NCI-H1930 (cell line): ENCODE measurements around the gene DNER.
"Not testable (repeated sequence)": the region's sequence is repeated elsewhere in the genome, so short reads cannot be mapped to it uniquely, and the experiment has no call there.

Experiments used
- DNase-seq, 2 experiments: peaks; one replicate each; lab custom pipeline; 2025; lab: John Stamatoyannopoulos, UW

The DNER gene

GRCh38 chr2:229714080-229714735 is at the start of gene DNER:
DNER (minus strand) TSS chr2:229714555; CDS start chr2:229714423, 132 bp downstream.
- peak; percentile 32 to 49 for DNase-seq

GRCh38 chr2:229761663-229762062 is 47.3 kb upstream of the DNER start:
- no peak for DNase-seq

GRCh38 chr2:229757462-229757861 is 43.1 kb upstream of the DNER start:
- not testable (repeated sequence) for DNase-seq

DNA sequence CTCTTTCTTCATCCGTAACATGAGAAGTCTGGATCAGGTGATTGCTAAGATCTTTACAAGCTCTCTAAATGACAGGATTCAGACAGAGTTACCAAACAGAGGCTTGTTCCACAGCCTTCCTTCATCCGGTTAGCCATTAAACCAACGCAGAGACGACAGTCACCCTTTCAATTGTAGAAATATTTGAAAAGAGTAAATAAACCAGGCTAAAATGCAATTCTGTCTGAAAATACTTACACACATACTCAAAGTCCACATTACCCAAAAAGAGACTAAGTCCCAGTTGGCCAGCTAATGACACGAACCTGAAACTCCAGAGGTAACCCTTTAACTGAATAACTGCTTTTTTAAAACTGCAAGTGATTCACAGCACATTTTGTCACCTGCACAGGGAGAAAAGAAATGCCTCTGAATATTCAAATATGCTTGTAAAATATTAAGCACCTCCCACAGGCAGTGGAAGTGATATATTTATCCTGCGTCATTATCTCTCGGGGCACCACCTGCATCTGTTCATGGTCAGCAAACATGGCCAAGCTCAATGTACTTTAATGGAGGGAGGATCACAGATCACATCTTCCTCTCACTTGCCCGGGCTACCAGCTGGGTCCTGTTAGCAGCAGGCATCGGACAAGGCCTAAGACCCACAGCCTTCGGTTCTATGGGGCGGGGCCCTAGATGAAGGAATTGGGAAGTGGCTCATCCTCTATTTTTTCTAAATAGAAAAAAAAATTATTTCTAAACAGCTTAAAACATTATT is 38.8 kb upstream of the DNER start:
- no peak for DNase-seq

DNA sequence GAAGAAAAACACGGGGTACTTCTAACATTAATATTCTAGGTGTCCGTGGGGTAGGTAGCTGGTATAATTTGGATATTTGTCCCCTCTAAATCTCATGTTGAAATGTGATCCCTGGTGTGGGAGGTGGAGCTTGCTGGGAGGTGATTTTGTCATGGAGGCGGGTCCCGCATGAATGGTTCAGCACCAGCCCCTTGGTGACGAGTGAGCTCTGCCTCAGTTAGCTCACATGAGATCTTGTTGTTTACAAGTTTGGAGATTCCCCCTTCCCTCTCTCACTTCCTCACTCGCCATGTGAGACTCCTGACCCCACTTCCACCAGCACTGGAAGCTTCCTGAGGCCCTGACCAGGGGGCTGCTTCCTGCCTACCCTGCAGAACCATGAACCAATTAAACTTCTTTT is 35.4 kb upstream of the DNER start:
- DNase-seq = no peak

DNA sequence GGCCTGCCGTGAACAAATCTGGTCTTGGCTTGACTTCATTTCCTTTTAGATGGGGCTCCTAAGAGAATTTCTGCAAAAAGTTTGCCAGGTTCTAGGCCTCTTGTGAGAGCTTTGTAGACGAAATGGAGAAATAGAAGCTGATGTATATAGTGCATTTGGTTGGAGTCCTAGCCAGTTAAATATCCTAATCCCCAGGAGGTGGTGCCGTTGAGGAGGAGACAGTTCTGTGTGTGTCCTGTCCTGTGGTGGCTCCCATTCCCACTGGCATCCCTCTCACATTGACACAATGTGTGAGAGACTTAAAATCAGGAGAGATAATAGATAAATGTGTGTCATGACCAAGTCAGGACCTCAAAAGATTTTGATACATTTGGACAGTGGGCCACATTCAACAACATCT is 34.6 kb upstream of the DNER start:
- no peak for DNase-seq

- DNase-seq = not testable (repeated sequence)
These were observed 28.3 kb upstream of the DNER start for GRCh38 chr2:229742691-229743090.

DNA sequence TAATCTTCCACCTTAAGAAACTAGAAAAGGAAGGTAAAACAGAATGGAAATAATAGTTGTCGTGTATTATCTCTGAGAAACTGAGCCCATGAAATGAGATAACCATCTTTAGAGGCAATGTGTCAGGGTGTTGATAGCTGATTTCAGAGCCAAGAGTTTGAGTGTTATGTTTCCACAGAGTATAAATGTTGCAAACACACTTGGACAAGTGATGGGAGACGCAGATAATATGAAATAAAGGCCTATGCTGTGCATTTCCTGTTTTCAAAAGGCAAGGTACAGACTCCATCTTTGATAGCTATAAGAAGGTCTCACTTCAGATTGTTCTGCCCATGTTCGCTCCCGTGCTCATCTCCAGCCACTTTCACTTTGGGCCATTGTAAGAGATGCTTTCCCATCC is 25.9 kb upstream of the DNER start:
- DNase-seq = no peak

- DNase-seq = no peak
These were observed 23.8 kb upstream of the DNER start for GRCh38 chr2:229738024-229738625.

DNA sequence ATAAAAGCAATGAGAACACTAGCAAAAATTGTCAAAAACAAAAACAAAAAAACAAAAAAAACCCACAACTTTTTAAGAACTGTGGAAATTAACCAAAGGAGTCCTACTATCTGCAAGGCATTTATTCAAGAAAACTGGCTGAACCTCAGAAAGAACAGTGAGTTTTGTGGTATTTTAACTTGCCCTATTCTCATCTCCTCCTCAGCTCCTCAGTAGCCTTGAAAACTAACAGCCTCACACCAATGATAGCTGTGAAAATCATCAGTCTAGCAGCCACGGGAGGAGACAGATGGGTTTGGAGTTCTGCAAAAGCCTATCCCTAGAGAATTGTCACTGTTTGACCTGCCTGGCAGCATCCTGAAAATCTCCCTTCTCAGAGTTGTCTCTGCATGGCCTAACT is 20.1 kb upstream of the DNER start:
- DNase-seq = no peak

GRCh38 chr2:229733611-229734245 is 19.4 kb upstream of the DNER start:
- no peak for DNase-seq

GRCh38 chr2:229732897-229733296 is 18.5 kb upstream of the DNER start:
- DNase-seq = no peak

DNA sequence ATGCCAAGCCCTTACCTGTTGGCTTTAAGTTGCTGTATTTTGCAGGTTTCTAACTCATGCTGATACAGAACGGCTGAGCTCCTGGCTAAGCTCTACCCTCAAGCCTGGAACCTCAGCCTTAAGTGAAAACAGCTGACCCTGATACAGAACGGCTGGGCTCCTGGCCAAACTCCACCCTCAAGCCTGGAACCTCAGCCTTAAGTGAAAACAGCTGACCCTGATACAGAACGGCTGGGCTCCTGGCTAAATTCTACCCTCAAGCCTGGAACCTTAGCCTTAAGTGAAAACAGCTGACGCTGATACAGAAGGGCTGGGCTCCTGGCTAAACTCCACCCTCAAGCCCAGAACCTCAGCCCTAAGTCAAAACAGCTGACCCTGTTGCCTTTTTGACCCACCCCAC is 17.6 kb upstream of the DNER start:
- DNase-seq = no peak

DNA sequence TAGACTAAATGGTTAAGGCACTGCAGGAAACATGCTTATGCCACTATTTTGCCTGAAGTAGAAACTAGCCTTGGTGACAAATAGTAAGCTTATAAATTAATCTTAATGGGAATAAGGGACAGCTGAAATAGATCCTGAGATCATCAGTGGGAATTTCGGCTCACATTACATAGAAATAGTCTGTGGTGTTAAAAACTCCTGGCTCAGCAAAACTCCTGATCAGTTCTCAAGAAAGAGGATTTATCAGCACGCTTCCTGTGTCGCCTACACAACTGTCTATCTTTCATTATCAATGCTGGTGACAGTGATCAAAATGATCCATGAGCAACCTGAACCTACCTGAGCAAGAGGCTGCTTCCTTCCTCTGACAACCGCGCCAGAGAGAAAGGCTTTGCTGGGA is 17.0 kb upstream of the DNER start:
- no peak for DNase-seq

DNA sequence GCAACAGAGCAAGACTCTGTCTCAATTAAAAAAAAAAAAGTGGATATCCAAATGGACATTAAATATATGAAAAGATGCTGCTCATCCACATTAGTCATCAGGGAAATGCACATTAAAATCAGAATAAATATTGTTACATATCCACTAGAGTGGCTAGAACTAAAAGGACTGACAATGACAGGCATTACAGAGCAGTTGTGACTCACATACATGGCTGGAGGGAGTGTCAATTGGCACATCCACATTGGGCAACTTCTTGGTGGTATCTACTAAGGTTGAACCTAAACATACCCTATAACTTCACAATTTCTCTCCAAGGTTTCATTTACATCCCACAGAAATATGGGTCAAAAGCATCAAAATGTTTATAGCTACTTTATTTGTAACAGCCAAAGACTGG is 14.0 kb upstream of the DNER start:
- DNase-seq = no peak

GRCh38 chr2:229726643-229727042 is 12.3 kb upstream of the DNER start:
- DNase-seq = no peak

DNA sequence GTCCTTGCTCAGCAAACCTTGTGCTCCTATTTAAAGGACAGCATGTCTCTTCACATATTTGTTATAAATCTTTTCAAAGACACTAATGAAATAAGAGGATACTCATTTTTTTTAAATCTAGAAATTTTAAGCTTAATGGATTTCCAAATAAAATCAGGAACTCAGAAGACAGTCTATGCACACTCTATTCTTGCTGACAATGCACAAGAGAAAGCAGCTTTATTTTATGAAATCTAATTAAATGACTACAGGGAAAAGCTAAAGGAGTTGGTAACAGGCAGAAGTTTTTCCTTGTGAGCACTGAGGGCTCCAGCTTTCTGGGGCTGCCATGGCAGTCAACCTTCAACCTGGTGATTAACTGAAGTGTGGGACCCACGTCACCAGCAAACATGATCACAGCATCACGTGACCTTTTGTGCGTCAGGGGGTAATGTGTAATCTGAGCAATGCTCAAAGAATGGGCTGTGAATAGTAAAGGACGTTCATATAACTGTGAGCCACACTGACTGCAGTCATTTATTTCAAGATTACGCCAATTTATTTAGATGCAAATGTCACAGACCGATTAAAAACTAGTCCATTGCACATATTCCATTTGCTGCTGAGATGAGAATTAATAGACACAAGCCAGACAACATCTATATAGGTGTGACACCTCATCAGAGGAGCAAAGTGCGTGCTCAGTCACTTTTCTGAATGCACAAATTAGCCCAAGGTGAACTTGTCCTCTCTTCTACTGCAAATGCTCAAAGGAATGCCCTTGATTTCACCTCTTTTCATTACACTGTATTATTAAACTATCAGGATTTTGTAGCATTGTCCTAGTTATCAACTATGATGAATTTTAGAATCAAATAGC is 11.6 kb upstream of the DNER start:
- no peak for DNase-seq

DNA sequence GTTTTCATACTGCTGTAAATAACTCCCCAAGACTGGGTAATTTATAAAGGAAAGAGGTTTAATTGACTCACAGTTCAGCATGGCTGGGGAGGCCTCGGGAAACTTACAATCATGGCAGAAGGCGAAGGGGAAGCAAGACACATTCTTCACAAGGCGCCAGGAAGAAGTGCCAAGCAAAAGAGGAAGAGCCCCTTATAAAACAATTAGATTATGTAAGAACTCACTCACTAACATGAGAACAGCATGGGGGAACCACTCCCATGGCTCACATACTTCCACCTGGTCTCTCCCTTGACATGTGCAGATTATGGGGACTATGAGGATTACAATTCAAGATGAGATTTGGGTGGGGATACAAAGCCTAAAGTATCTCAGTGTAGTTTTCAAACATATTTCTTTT is 8.8 kb upstream of the DNER start:
- DNase-seq = not testable (repeated sequence)

- no peak for DNase-seq
These were observed 5.7 kb upstream of the DNER start for GRCh38 chr2:229719926-229720647.

DNA sequence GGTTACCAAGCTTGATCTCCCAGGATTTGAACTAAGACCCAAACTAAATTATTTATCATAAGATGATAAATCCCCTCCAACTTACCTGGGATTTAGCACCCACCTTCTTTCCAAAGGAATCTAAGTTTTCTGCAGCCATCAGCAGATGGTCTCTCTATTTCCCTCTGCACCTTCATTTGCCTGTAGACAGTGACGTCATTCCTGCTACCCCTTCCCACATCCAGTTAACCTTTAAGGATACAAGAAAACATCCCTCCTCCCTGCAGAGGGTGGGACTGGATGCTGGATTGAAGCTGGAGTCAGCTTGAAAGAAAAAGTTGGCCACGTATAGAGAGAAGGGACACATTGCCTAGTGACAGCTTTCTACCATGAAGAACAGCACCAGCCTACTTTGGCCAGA is 3.7 kb upstream of the DNER start:
- DNase-seq = no peak

DNA sequence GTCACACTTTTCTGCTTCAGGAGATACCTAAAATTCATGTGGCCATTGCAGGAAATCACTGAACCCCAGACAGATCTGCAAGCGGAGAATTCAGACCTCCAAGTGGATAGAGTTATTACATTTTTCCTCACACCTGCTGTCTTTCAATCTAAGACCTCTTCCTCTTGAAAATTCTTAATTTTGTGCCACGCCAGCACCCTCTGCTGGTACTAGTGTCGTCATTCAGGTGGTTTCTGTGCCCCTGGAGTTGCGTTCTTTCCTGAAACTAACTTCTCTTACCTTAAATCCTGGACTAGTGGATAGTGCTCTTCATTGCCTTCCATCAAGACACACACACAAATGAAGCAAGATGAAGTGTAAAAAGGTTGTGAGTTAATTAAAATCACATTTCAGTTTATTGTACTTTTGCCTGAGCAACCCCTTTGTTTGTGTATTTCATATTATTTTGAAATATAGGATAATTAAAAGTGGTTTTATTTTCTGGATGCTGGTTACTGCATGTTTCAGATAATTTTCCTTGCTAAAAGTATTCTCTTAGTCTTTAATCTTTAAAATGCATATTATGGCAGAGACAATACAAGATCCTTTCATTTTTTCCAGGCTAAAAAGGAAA is 1.6 kb upstream of the DNER start:
- peak; percentile 35 to 42 for DNase-seq
